CD14-positive monocyte (primary cell): ENCODE results near the gene SPATA31C2. TPM values are rescaled to one million over a fixed set of nuclear protein-coding genes. Genes with fewer than 3 reads are reported as not detected.

ENCODE experiments used
- DNase-seq, 3 donors: peaks; one replicate each; pipeline ENCODE4 v3.0.0-alpha.2; 2011 to 2022
- H2AFZ ChIP-seq: 2 replicates; pipeline ENCODE4 v1.6.0; 2012; ENCODE audit warnings: mild to moderate bottlenecking, low read depth, low read length, inconsistent platforms; ENCODE audit not compliant: insufficient read depth, poor library complexity, severe bottlenecking
- H3K27ac ChIP-seq, 2 donors: 1 replicate in 1 of 2; 2 replicates in 1 of 2; pipeline ENCODE4 v1.5.1; 2012 to 2013; ENCODE audit warnings: low read length in 2 of 2, control low read depth in 1 of 2, inconsistent platforms in 1 of 2, low read depth in 1 of 2, mild to moderate bottlenecking in 1 of 2
- H3K27me3 ChIP-seq, 2 donors: one replicate each; pipeline versions ENCODE4 v1.6.0 to v1.6.1; 2011 to 2013; ENCODE audit warnings: low read length in 2 of 2; ENCODE audit not compliant: control insufficient read depth in 2 of 2, insufficient read depth in 2 of 2
- H3K36me3 ChIP-seq, 2 donors: replicated peaks in 1 of 2; 1 replicate in 1 of 2; 2 replicates in 1 of 2; pipeline versions ENCODE4 v1.5.1 to v1.6.1; 2012 to 2013; ENCODE audit warnings: low read length in 2 of 2, control low read depth in 1 of 2, inconsistent platforms in 1 of 2, mild to moderate bottlenecking in 1 of 2; ENCODE audit not compliant: insufficient read depth in 2 of 2, control insufficient read depth in 1 of 2
- H3K4me1 ChIP-seq, 2 donors: 1 replicate in 1 of 2; 2 replicates in 1 of 2; pipeline versions ENCODE4 v1.5.1 to v1.6.1; 2012 to 2013; ENCODE audit warnings: low read length in 2 of 2, control low read depth in 1 of 2, inconsistent platforms in 1 of 2, mild to moderate bottlenecking in 1 of 2, moderate library complexity in 1 of 2; ENCODE audit not compliant: insufficient read depth in 2 of 2, control insufficient read depth in 1 of 2
- H3K4me2 ChIP-seq: replicated peaks from 2 replicates; pipeline ENCODE3; 2012; ENCODE audit warnings: low read length, moderate library complexity, mild to moderate bottlenecking; ENCODE audit not compliant: poor library complexity, severe bottlenecking; ENCODE audit errors: extremely low read depth
- H3K4me3 ChIP-seq, 3 experiments: fragments of 200-600 bp in 1 of 3; sonication (generic) in 1 of 3; replicated peaks in 1 of 3; 1 replicate in 2 of 3; 2 replicates in 1 of 3; pipeline ENCODE4 v1.5.1; 2011 to 2013; ENCODE audit warnings: low read length in 3 of 3, mild to moderate bottlenecking in 3 of 3, control low read depth in 2 of 3, low read depth in 2 of 3, inconsistent platforms in 1 of 3, moderate library complexity in 1 of 3
- H3K79me2 ChIP-seq: 2 replicates; pipeline ENCODE4 v1.6.0; 2012; ENCODE audit warnings: mild to moderate bottlenecking, control low read depth, inconsistent platforms, low read length, moderate library complexity; ENCODE audit not compliant: insufficient read depth
- H3K9ac ChIP-seq: 2 replicates; pipeline ENCODE4 v1.6.0; 2017; ENCODE audit warnings: low read length, mild to moderate bottlenecking; ENCODE audit not compliant: insufficient read depth, poor library complexity, severe bottlenecking
- H3K9me3 ChIP-seq, 2 donors: replicated peaks in 1 of 2; 1 replicate in 1 of 2; 2 replicates in 1 of 2; pipeline versions ENCODE4 v1.5.1 to v1.6.1; 2012 to 2013; ENCODE audit warnings: low read length in 2 of 2, control low read depth in 1 of 2; ENCODE audit not compliant: control insufficient read depth in 1 of 2, insufficient read depth in 1 of 2
- H4K20me1 ChIP-seq: 2 replicates; pipeline ENCODE4 v1.6.0; 2012; ENCODE audit warnings: mild to moderate bottlenecking, low read length, control low read depth, moderate library complexity; ENCODE audit not compliant: insufficient read depth
- H3K27ac Mint-ChIP-seq, 7 donors: one replicate each; pipeline ENCODE4 v1.8.0; 2020; ENCODE audit warnings: mild to moderate bottlenecking in 7 of 7, mixed read lengths in 7 of 7, moderate library complexity in 6 of 7, inconsistent platforms in 2 of 7
- H3K27me3 Mint-ChIP-seq, 3 donors: one replicate each; pipeline ENCODE4 v1.8.0; 2021 to 2022; ENCODE audit warnings: low read depth in 3 of 3, mild to moderate bottlenecking in 3 of 3, mixed read lengths in 3 of 3, moderate library complexity in 3 of 3, inconsistent platforms in 1 of 3
- H3K36me3 Mint-ChIP-seq, 2 donors: one replicate each; pipeline ENCODE4 v1.8.0; 2020; ENCODE audit warnings: mixed read lengths in 2 of 2, inconsistent platforms in 1 of 2, mild to moderate bottlenecking in 1 of 2
- H3K4me1 Mint-ChIP-seq: one replicate; pipeline ENCODE4 v1.8.0; 2020; ENCODE audit warnings: mild to moderate bottlenecking, mixed read lengths
- H3K4me3 Mint-ChIP-seq, 2 donors: one replicate each; pipeline ENCODE4 v1.8.0; 2020; ENCODE audit warnings: mild to moderate bottlenecking in 2 of 2, mixed read lengths in 2 of 2, moderate library complexity in 1 of 2
- H3K9me3 Mint-ChIP-seq, 7 donors: one replicate each; pipeline ENCODE4 v1.8.0; 2020 to 2022; ENCODE audit warnings: mixed read lengths in 7 of 7, mild to moderate bottlenecking in 6 of 7, moderate library complexity in 6 of 7, inconsistent platforms in 2 of 7
- CTCF ChIP-seq: fragments of 200-600 bp; IDR thresholded peaks from one replicate; pipeline ENCODE4 v1.8.0; 2022; ENCODE audit warnings: antibody characterized with exemption, mild to moderate bottlenecking
- WGBS: methylation state at CpG from one replicate; pipeline ENCODE4 v1.1.5; 2013; ENCODE audit warnings: missing lambda C conversion rate; ENCODE audit not compliant: insufficient coverage; 5-methylcytosine and 5-hydroxymethylcytosine counted together
- intact Hi-C, 2 donors: fragments of 100-400 bp; cut with micrococcal nuclease; formaldehyde crosslinking; loops; one replicate each; pipeline versions ENCODE4 v1.15.0 to v1.15.1; 2023
- polyA plus RNA-seq, 3 donors: library from polyadenylated mRNA; depleted of rRNA in 1 of 3; unstranded in 2 of 3; stranded (reverse) in 1 of 3; fragments of 300-500 nt in 2 of 3; fragments of >200 nt in 1 of 3; fragmentation: Illumina TruSeq in 2 of 3; gene quantifications; 1 replicate in 2 of 3; 2 replicates in 1 of 3; pipeline ENCODE4 v1.2.3, GENCODE V29; 2012 to 2021

Gene SPATA31C2
- polyA plus RNA-seq, 3 donors, result not detected

- H2AFZ ChIP-seq, result peak overlapping the region; percentile 68
- Mint-ChIP-seq H3K4me1 (peaks cover 33% of the 10 kb centered on the region), H3K27me3 (peaks cover 5 to 13% (median 9%) of the 10 kb centered on the region in 3 donors), H3K36me3 (no peaks in the 10 kb centered on the region), H3K27ac (peak overlapping the region in 3 of 7 donors; percentile 5 to 35 (median 17)), H3K4me3 (peak overlapping the region; percentile 8 to 21), H3K9me3 (peaks cover 0 to 5% (median 0%) of the 10 kb centered on the region in 7 donors)
- H3K27me3 ChIP-seq, result no peaks in the 10 kb centered on the region
- peak overlapping the region; percentile 50 for H3K4me2 ChIP-seq
- no peaks in the 10 kb centered on the region for H3K79me2 ChIP-seq
- peak overlapping the region in 1 of 3 experiments; percentile 40 for H3K4me3 ChIP-seq
- no peak for TF ChIP-seq CTCF
- intact Hi-C loops, result no loop called here
- H3K4me1 ChIP-seq, result peaks cover 24 to 32% of the 10 kb centered on the region in 2 donors
- no peak overlapping the region for H3K27ac ChIP-seq
- no peaks in the 10 kb centered on the region for H4K20me1 ChIP-seq
- DNase-seq, result no peak
- H3K9ac ChIP-seq, result no peak overlapping the region
- WGBS, result 49% methylated on average over 3 of the region's 6 CpGs
- no peaks in the 10 kb centered on the region for H3K36me3 ChIP-seq
- no peaks in the 10 kb centered on the region for H3K9me3 ChIP-seq
Measured at GRCh38 chr9:88178641-88179040, 40.4 kb upstream of the SPATA31C2 start.

GRCh38 chr9:88177371-88177770 lies 39.1 kb upstream of the SPATA31C2 start:
- no peak overlapping the region for H3K4me2 ChIP-seq
- H3K4me1 ChIP-seq, result peaks cover 24 to 32% of the 10 kb centered on the region in 2 donors
- peaks cover 0 to 5% (median 0%) of the 10 kb centered on the region in 7 donors for H3K9me3 Mint-ChIP-seq
- intact Hi-C loops, result no loop called here
- peak overlapping the region in 2 of 7 donors; percentile 9 to 38 for H3K27ac Mint-ChIP-seq
- no peak overlapping the region for H2AFZ ChIP-seq
- H3K79me2 ChIP-seq, result no peaks in the 10 kb centered on the region
- no peak overlapping the region for H3K9ac ChIP-seq
- H3K4me3 ChIP-seq, result no peak overlapping the region
- no peak for DNase-seq
- H4K20me1 ChIP-seq, result no peaks in the 10 kb centered on the region
- no peaks in the 10 kb centered on the region for H3K27me3 ChIP-seq
- H3K27me3 Mint-ChIP-seq, result peaks cover 4 to 11% (median 9%) of the 10 kb centered on the region in 3 donors
- TF ChIP-seq CTCF, result no peak
- H3K4me3 Mint-ChIP-seq, result peak overlapping the region in 1 of 2 donors; percentile 2
- H3K27ac ChIP-seq, result no peak overlapping the region
- H3K4me1 Mint-ChIP-seq, result peaks cover 34% of the 10 kb centered on the region
- H3K9me3 ChIP-seq, result no peaks in the 10 kb centered on the region
- H3K36me3 Mint-ChIP-seq, result no peaks in the 10 kb centered on the region
- H3K36me3 ChIP-seq, result no peaks in the 10 kb centered on the region
- 30% methylated on average over 3 of the region's 3 CpGs for WGBS
